Type B pancreatic cell (in vitro differentiated cells): ENCODE results near the gene PITPNC1. TPM values are rescaled to one million over a fixed set of nuclear protein-coding genes. Genes with fewer than 3 reads are reported as not detected.

ENCODE experiments used
- DNase-seq: peaks from one replicate; pipeline ENCODE4 v3.0.0; 2021; ENCODE audit warnings: mixed read lengths; ENCODE audit not compliant: unreplicated experiment; ENCODE audit errors: extremely low spot score
- H3K27ac Mint-ChIP-seq: 2 replicates; pipeline ENCODE4 v1.8.0; 2021; ENCODE audit warnings: mild to moderate bottlenecking, mixed read lengths
- H3K27me3 Mint-ChIP-seq: 2 replicates; pipeline ENCODE4 v1.8.0; 2021; ENCODE audit warnings: mixed read lengths
- H3K36me3 Mint-ChIP-seq: 2 replicates; pipeline ENCODE4 v1.8.0; 2021; ENCODE audit warnings: mixed read lengths
- H3K4me1 Mint-ChIP-seq: one replicate; pipeline ENCODE4 v1.8.0; 2021; ENCODE audit warnings: mixed read lengths; ENCODE audit not compliant: unreplicated experiment
- H3K4me3 Mint-ChIP-seq: 2 replicates; pipeline ENCODE4 v1.8.0; 2021; ENCODE audit warnings: mild to moderate bottlenecking, mixed read lengths
- H3K9me3 Mint-ChIP-seq: 2 replicates; pipeline ENCODE4 v1.8.0; 2021; ENCODE audit warnings: mixed read lengths
- total RNA-seq: library from RNA; stranded (reverse); gene quantifications from 2 replicates; pipeline ENCODE4 v1.2.1, GENCODE V29; 2021; ENCODE audit warnings: low replicate concordance
- TF ChIP-seq, protein P1 (sequence below): fragments of 200-600 bp; sonication (generic); conservative IDR thresholded peaks from 2 replicates; pipeline ENCODE4 v1.5.0; 2021; ENCODE audit warnings: antibody characterized with exemption, mild to moderate bottlenecking

Gene PITPNC1
- total RNA-seq, 1 donor from 2014 or later: 18.7 TPM

DNA sequence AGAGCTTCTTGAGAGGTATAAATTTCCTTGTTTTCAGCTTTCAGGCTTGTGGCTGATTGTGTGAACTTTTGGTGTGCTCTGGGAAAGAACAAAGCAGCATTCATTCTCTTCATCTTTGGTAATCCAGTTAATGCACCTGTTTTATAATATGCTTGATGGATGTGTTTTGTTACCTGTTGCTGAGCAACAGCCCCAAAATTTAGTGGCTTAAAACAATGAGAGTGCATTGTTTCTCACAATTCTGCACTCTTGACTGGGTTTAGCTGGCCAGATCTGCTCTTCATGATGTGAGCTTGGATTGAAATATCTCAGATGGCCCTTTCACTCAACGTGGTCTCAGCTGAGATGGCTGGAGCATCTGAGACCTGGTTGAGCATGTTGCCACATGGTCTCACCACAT lies 281.9 kb downstream of the PITPNC1 start:
- Mint-ChIP-seq H3K9me3 (peaks cover 4% of the 10 kb centered on the region), H3K27ac (no peak overlapping the region), H3K4me1 (no peaks in the 10 kb centered on the region), H3K4me3 (no peak overlapping the region), H3K36me3 (no peaks in the 10 kb centered on the region), H3K27me3 (no peaks in the 10 kb centered on the region)
- TF ChIP-seq, protein P1, sequence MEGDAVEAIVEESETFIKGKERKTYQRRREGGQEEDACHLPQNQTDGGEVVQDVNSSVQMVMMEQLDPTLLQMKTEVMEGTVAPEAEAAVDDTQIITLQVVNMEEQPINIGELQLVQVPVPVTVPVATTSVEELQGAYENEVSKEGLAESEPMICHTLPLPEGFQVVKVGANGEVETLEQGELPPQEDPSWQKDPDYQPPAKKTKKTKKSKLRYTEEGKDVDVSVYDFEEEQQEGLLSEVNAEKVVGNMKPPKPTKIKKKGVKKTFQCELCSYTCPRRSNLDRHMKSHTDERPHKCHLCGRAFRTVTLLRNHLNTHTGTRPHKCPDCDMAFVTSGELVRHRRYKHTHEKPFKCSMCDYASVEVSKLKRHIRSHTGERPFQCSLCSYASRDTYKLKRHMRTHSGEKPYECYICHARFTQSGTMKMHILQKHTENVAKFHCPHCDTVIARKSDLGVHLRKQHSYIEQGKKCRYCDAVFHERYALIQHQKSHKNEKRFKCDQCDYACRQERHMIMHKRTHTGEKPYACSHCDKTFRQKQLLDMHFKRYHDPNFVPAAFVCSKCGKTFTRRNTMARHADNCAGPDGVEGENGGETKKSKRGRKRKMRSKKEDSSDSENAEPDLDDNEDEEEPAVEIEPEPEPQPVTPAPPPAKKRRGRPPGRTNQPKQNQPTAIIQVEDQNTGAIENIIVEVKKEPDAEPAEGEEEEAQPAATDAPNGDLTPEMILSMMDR: no peak
- DNase-seq: no peak

DNA sequence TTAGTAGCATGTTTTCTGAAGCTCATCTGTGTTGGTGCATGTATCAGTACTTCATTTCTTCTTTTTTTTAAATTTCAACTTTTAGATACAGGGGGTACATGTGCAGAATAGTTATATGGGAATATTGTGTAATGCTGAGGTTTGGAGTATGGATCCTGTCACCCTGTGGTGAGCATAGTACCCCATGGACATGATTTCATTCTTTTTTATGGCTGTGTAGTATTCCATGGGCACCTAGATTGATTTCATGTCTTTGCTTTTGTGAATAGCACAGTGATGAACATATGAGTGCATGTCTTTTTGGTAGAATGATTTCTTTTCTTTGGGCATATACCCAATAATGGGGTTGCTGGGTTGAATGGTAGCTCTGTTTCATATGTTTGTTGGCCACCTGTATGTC lies 285.6 kb downstream of the PITPNC1 start:
- peaks cover 4% of the 10 kb centered on the region for H3K9me3 Mint-ChIP-seq
- H3K4me1 Mint-ChIP-seq: no peaks in the 10 kb centered on the region
- DNase-seq: no peak
- no peak overlapping the region for H3K27ac Mint-ChIP-seq
- H3K36me3 Mint-ChIP-seq: no peaks in the 10 kb centered on the region
- H3K27me3 Mint-ChIP-seq: no peaks in the 10 kb centered on the region
- TF ChIP-seq, protein P1: no peak
- H3K4me3 Mint-ChIP-seq: no peak overlapping the region

DNA sequence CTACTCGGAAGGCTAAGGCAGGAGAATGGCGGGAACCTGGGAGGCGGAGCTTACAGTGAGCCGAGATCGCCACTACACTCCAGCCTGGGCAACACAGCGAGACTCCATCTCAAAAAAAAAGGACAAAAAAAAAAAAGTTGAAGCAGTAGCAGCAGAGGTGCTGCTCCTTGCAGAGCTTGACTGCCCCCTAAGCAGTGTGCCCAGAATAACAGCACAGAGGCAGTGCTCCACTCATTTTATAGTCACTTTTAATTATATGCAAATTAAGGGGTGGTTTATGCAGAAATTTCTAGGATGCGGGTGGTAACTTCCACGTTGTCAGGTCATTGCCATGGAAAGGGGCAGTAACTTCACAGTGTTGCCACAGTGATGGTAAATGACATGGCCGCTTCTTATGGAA lies 286.4 kb downstream of the PITPNC1 start:
- TF ChIP-seq, protein P1: no peak
- no peak for DNase-seq
- Mint-ChIP-seq H3K27me3 (no peaks in the 10 kb centered on the region), H3K9me3 (peaks cover 4% of the 10 kb centered on the region), H3K4me1 (no peaks in the 10 kb centered on the region), H3K27ac (no peak overlapping the region), H3K4me3 (no peak overlapping the region), H3K36me3 (no peaks in the 10 kb centered on the region)

DNA sequence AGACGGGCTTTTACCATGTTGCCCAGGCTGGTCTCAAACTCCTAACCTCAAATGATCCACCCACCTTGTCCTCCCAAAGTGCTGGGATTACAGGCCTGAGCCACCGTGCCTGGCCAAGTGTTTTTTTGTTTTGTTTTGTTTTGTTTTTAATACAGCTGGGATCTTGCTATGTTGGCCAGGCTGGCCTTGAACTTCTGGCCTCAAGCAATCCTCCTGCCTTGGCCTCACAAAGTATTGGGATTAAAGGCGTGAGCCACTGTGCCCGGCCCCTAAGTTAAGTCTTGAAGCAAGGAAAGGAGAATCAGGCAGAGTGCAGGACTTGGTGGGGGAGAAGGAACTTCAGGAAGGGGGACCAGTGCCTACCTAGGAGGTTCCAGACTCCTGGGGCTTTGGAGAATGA lies 288.9 kb downstream of the PITPNC1 start:
- DNase-seq: no peak
- no peak overlapping the region for H3K27ac Mint-ChIP-seq
- H3K4me1 Mint-ChIP-seq: no peaks in the 10 kb centered on the region
- TF ChIP-seq, protein P1: no peak
- no peaks in the 10 kb centered on the region for H3K27me3 Mint-ChIP-seq
- H3K4me3 Mint-ChIP-seq: no peak overlapping the region
- no peaks in the 10 kb centered on the region for H3K9me3 Mint-ChIP-seq
- no peaks in the 10 kb centered on the region for H3K36me3 Mint-ChIP-seq

DNA sequence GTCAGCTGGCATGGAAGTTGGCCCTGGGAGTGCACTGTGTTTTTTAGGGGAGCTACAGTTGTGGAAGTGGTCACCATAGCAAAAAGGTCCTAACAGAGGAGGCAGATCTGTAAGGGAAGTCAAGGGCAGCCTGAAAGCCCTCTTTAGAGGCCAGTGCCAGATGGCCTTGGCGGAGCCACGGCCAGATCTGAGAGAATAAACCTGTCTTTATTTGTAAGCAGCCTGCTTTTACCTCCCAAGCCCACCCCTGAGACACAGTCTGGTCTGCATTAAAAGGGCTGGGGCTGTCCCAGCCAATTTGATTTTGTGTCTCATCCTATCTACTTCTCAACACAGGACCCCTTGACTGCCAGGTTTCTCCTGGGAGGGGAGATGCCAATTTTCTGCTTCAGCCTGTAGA lies 289.6 kb downstream of the PITPNC1 start:
- Mint-ChIP-seq H3K36me3 (no peaks in the 10 kb centered on the region), H3K4me3 (no peak overlapping the region), H3K27ac (no peak overlapping the region), H3K4me1 (peaks cover 4% of the 10 kb centered on the region), H3K27me3 (no peaks in the 10 kb centered on the region), H3K9me3 (no peaks in the 10 kb centered on the region)
- TF ChIP-seq, protein P1: no peak
- DNase-seq: no peak

DNA sequence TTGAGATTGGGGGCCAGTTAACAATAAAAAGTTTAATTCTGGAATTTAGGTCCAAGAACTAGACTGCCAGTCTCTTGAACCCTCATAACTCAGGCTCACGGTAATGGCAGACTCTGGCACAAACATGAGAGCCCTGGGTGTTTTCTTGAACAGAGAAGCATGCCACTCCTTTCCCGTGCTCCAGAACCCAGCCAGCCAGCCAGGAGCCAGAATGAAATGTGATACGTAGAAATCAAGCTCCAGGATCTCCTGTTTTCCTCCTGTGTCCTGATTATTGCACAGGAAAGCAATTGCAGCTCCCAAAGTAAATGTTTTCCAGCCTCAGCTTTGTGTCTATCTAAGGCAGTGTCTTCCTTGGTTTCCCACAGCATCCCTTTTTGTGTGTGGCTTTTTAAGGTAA lies 294.4 kb downstream of the PITPNC1 start:
- Mint-ChIP-seq H3K4me1 (peaks cover 6% of the 10 kb centered on the region), H3K4me3 (no peak overlapping the region), H3K27me3 (no peaks in the 10 kb centered on the region), H3K9me3 (no peaks in the 10 kb centered on the region), H3K27ac (no peak overlapping the region), H3K36me3 (peaks cover 6% of the 10 kb centered on the region)
- TF ChIP-seq, protein P1: no peak
- no peak for DNase-seq
